ENCODE measurements around the gene CHMP4A.

- TF ChIP-seq CTCF (conservative IDR thresholded peaks at IDR 0.05; ENCODE audit: low read depth, low read length) (no peak), EZH2 (IDR thresholded peaks at IDR 0.05; ENCODE audit: borderline replicate concordance, low read depth, low read length, poor library complexity, severe bottlenecking) (no peak)
Observed at GRCh38 chr14:24198814-24199524, 14.3 kb downstream of the CHMP4A start.
